H1 (cell line): ENCODE measurements around the gene PROM2.
"Not testable (repeated sequence)": the region's sequence is repeated elsewhere in the genome, so short reads cannot be mapped to it uniquely, and the experiment has no call there.

Experiments used
- CBX5 ChIP-seq: fragments of 300-800, 300-1000 bp; sonication (generic); IDR thresholded peaks from 2 replicates; pipeline ENCODE4 v1.7.1; 2016; ENCODE audit warnings: antibody characterized with exemption, low read length, low read depth
- CHD2 ChIP-seq: IDR thresholded peaks from 2 replicates; pipeline ENCODE4 v1.6.1; 2012; ENCODE audit warnings: low read length, improper control_type of control experiment
- CREB1 ChIP-seq: IDR thresholded peaks from 2 replicates; pipeline ENCODE4 v1.6.1; 2012; ENCODE audit warnings: inconsistent platforms
- CTBP2 ChIP-seq: IDR thresholded peaks from 2 replicates; pipeline ENCODE4 v1.7.0; 2011; ENCODE audit warnings: borderline replicate concordance, mild to moderate bottlenecking, moderate library complexity, mixed read lengths, low read length; ENCODE audit not compliant: insufficient read depth, insufficient read length
- EZH2 ChIP-seq: fragments of 200-600 bp; sonication (generic); IDR thresholded peaks from 2 replicates; pipeline ENCODE4 v1.7.1; 2012; ENCODE audit warnings: low read depth, mild to moderate bottlenecking, moderate library complexity, low read length, inconsistent platforms; ENCODE audit not compliant: severe bottlenecking
- GABPA ChIP-seq: IDR thresholded peaks from 2 replicates; pipeline ENCODE4 v1.6.1; 2011; ENCODE audit warnings: mild to moderate bottlenecking, low read length, moderate library complexity, borderline replicate concordance; ENCODE audit not compliant: insufficient read depth
- JUN ChIP-seq: IDR thresholded peaks from 2 replicates; pipeline ENCODE4 v1.6.1; 2011; ENCODE audit warnings: low read depth, mild to moderate bottlenecking, improper control_type of control experiment, low read length
- JUND ChIP-seq: IDR thresholded peaks from 2 replicates; pipeline ENCODE4 v1.6.1; 2011; ENCODE audit warnings: mild to moderate bottlenecking, improper control_type of control experiment, low read length
- KDM5A ChIP-seq: fragments of 200-600 bp; IDR thresholded peaks from 2 replicates; pipeline ENCODE4 v1.7.1; 2012; ENCODE audit warnings: mild to moderate bottlenecking, low read length, inconsistent platforms, mixed read lengths
- POLR2A ChIP-seq, 2 experiments: IDR thresholded peaks; 1 replicate in 1 of 2; 2 replicates in 1 of 2; pipeline ENCODE4 v1.6.1; 2011; ENCODE audit warnings: low read depth in 2 of 2, low read length in 2 of 2, mild to moderate bottlenecking in 2 of 2; ENCODE audit errors: control extremely low read depth in 1 of 2
- POLR2AphosphoS5 ChIP-seq: IDR thresholded peaks from 2 replicates; pipeline ENCODE4 v1.6.1; 2011; ENCODE audit warnings: low read depth, low read length
- TAF1 ChIP-seq: IDR thresholded peaks from 2 replicates; pipeline ENCODE4 v1.6.1; 2011; ENCODE audit warnings: mild to moderate bottlenecking, low read depth, low read length
- TBP ChIP-seq: IDR thresholded peaks from 2 replicates; pipeline ENCODE4 v1.6.1; 2011; ENCODE audit warnings: low read depth, low read length, improper control_type of control experiment
- TF ChIP-seq, protein P1 (sequence below), 3 experiments: IDR thresholded peaks; 1 replicate in 2 of 3; 2 replicates in 1 of 3; pipeline versions ENCODE4 v1.5.1 to v1.6.1; 2011; ENCODE audit warnings: low read length in 3 of 3, mild to moderate bottlenecking in 3 of 3, inconsistent platforms in 2 of 3, low read depth in 1 of 3, moderate library complexity in 1 of 3; ENCODE audit not compliant: insufficient read depth in 1 of 3; ENCODE audit errors: control extremely low read depth in 1 of 3

DNA sequence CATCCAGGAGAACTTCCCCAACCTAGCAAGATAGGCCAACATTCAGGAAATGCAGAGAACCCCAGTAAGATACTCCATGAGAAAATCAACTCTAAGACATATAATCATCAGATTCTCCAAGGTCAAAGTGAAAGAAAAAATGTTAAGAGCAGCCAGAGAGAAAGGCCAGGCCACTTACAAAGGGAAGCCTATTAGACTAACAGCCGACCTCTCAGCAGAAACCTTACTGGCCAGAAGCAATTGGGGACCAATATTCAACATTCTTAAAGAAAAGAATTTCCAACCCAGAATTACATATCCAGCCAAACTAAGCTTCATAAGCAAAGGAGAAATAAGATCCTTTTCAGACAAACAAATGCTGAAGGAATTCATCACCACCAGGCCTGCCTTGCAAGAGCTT is 32.2 kb upstream of the PROM2 start:
- not testable (repeated sequence) for TF ChIP-seq KDM5A; TBP; POLR2A (IDR thresholded peaks at IDR 0.05; ENCODE audit: control extremely low read depth in 1 of 2, low read depth in 2 of 2, low read length in 2 of 2); EZH2; JUN; CTBP2; CREB1; CBX5; POLR2AphosphoS5; GABPA; JUND; TAF1; CHD2
- TF ChIP-seq, protein P1, sequence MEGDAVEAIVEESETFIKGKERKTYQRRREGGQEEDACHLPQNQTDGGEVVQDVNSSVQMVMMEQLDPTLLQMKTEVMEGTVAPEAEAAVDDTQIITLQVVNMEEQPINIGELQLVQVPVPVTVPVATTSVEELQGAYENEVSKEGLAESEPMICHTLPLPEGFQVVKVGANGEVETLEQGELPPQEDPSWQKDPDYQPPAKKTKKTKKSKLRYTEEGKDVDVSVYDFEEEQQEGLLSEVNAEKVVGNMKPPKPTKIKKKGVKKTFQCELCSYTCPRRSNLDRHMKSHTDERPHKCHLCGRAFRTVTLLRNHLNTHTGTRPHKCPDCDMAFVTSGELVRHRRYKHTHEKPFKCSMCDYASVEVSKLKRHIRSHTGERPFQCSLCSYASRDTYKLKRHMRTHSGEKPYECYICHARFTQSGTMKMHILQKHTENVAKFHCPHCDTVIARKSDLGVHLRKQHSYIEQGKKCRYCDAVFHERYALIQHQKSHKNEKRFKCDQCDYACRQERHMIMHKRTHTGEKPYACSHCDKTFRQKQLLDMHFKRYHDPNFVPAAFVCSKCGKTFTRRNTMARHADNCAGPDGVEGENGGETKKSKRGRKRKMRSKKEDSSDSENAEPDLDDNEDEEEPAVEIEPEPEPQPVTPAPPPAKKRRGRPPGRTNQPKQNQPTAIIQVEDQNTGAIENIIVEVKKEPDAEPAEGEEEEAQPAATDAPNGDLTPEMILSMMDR (IDR thresholded peaks at IDR 0.05; ENCODE audit: control extremely low read depth in 1 of 3, insufficient read depth in 1 of 3, low read depth in 1 of 3, low read length in 3 of 3), result not testable (repeated sequence)
